ENCODE data around the gene ALG11.

DNA sequence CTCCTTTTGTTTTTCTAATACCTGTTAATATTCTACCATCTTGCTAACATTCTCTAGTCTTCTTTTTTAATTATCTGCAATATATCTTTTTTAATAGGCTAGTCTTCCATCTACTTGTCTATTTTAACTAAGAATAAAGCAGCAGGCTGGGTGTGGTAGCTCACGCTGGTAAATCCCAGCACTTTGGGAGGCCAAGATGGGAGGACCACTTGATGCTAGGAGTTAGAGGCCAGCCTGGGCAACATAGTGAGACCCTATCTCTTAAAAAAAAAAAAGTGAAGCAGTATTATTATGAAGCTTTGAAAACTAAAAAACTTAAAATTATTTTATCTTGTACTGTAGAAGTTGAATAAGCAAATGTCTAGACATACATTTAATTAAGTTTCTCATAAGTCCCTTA, 15.6 kb downstream of the ALG11 start:
- TF ChIP-seq, protein P1, sequence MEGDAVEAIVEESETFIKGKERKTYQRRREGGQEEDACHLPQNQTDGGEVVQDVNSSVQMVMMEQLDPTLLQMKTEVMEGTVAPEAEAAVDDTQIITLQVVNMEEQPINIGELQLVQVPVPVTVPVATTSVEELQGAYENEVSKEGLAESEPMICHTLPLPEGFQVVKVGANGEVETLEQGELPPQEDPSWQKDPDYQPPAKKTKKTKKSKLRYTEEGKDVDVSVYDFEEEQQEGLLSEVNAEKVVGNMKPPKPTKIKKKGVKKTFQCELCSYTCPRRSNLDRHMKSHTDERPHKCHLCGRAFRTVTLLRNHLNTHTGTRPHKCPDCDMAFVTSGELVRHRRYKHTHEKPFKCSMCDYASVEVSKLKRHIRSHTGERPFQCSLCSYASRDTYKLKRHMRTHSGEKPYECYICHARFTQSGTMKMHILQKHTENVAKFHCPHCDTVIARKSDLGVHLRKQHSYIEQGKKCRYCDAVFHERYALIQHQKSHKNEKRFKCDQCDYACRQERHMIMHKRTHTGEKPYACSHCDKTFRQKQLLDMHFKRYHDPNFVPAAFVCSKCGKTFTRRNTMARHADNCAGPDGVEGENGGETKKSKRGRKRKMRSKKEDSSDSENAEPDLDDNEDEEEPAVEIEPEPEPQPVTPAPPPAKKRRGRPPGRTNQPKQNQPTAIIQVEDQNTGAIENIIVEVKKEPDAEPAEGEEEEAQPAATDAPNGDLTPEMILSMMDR (IDR thresholded peaks at IDR 0.05; ENCODE audit: insufficient read depth, low read depth, low read length) = no peak
- TF ChIP-seq EZH2 (IDR thresholded peaks at IDR 0.05; ENCODE audit: insufficient read depth, low read length) = no peak
